HuH-7 (cell line): Measurements from ENCODE around the gene HNRNPA1L2.
A peak's percentile ranks its signal among the peaks of the same experiment; 100 is the strongest.
"Not testable (repeated sequence)": the region's sequence is repeated elsewhere in the genome, so short reads cannot be mapped to it uniquely, and the experiment has no call there.

ENCODE experiments used
- DNase-seq: peaks from one replicate; pipeline ENCODE4 v3.0.0; 2011; ENCODE audit warnings: low spot score

The HNRNPA1L2 gene

GRCh38 chr13:52646967-52647366, 4.7 kb downstream of the HNRNPA1L2 start:
- no peak for DNase-seq

GRCh38 chr13:52650731-52651130, 8.5 kb downstream of the HNRNPA1L2 start:
- DNase-seq: no peak

- DNase-seq: peak; percentile 29
These were observed 9.6 kb downstream of the HNRNPA1L2 start for GRCh38 chr13:52651897-52652195.

- DNase-seq: peak; percentile 61
These were observed 10.2 kb downstream of the HNRNPA1L2 start, which contains the start of gene SUGT1 for GRCh38 chr13:52652196-52652979. SUGT1 (plus strand) TSS chr13:52652836; CDS start chr13:52652921, 85 bp downstream.

- peak; percentile 12 for DNase-seq
These were observed 10.7 kb downstream of the HNRNPA1L2 start for GRCh38 chr13:52652980-52653303.

- no peak for DNase-seq
These were observed 17.1 kb downstream of the HNRNPA1L2 start for GRCh38 chr13:52659340-52659739.

GRCh38 chr13:52664272-52664671, 22.0 kb downstream of the HNRNPA1L2 start:
- no peak for DNase-seq

- peak; percentile 1 for DNase-seq
These were observed 23.1 kb downstream of the HNRNPA1L2 start for GRCh38 chr13:52665325-52665724.

- no peak for DNase-seq
These were observed 27.4 kb downstream of the HNRNPA1L2 start for GRCh38 chr13:52669677-52670076.

GRCh38 chr13:52670726-52671125, 28.5 kb downstream of the HNRNPA1L2 start:
- no peak for DNase-seq

GRCh38 chr13:52673465-52673864, 31.2 kb downstream of the HNRNPA1L2 start:
- no peak for DNase-seq

- no peak for DNase-seq
These were observed 35.6 kb downstream of the HNRNPA1L2 start for GRCh38 chr13:52677823-52678222.

GRCh38 chr13:52685806-52686205, 43.6 kb downstream of the HNRNPA1L2 start:
- not testable (repeated sequence) for DNase-seq

GRCh38 chr13:52686376-52686775, 44.1 kb downstream of the HNRNPA1L2 start:
- no peak for DNase-seq
